PC-3 (cell line): Measurements from ENCODE around the gene CCM2L.

Experiments used
- CTCF ChIP-seq: fragments of 300-600 bp; sonication (generic); conservative IDR thresholded peaks from 2 replicates; pipeline ENCODE4 v1.5.1; 2017; ENCODE audit warnings: antibody characterized with exemption, low read depth, mild to moderate bottlenecking, low read length
- EZH2 ChIP-seq: fragments of 300-600 bp; sonication (generic); IDR thresholded peaks from one replicate; pipeline ENCODE4 v1.6.1; 2017; ENCODE audit warnings: antibody characterized with exemption, mild to moderate bottlenecking, low read length; ENCODE audit not compliant: unreplicated experiment

- TF ChIP-seq CTCF (no peak), EZH2 (no peak)
These were observed 28.5 kb upstream of the CCM2L start for GRCh38 chr20:31981784-31982183.
